Fibroblast of skin of abdomen (primary cell): ENCODE measurements around the gene ARRDC1. TPM values are rescaled to one million over a fixed set of nuclear protein-coding genes. Genes with fewer than 3 reads are reported as not detected.
"Not testable (repeated sequence)": the region's sequence is repeated elsewhere in the genome, so short reads cannot be mapped to it uniquely, and the experiment has no call there.

Experiments used
- DNase-seq: peaks from one replicate; pipeline ENCODE4 v3.0.0-alpha.2; 2013
- polyA plus RNA-seq, 2 experiments: library from polyadenylated mRNA; unstranded; fragments of 120-200 nt; gene quantifications; one replicate each; pipeline ENCODE4 v1.2.1, GENCODE V29; 2013; ENCODE audit not compliant: insufficient read length in 2 of 2

The ARRDC1 gene, protein sequence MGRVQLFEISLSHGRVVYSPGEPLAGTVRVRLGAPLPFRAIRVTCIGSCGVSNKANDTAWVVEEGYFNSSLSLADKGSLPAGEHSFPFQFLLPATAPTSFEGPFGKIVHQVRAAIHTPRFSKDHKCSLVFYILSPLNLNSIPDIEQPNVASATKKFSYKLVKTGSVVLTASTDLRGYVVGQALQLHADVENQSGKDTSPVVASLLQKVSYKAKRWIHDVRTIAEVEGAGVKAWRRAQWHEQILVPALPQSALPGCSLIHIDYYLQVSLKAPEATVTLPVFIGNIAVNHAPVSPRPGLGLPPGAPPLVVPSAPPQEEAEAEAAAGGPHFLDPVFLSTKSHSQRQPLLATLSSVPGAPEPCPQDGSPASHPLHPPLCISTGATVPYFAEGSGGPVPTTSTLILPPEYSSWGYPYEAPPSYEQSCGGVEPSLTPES
- 13.7 TPM for polyA plus RNA-seq (2013, experiment 1 of 2; ENCODE audit: insufficient read length)
- 15.1 TPM for polyA plus RNA-seq (2013, experiment 2 of 2; ENCODE audit: insufficient read length)

DNA sequence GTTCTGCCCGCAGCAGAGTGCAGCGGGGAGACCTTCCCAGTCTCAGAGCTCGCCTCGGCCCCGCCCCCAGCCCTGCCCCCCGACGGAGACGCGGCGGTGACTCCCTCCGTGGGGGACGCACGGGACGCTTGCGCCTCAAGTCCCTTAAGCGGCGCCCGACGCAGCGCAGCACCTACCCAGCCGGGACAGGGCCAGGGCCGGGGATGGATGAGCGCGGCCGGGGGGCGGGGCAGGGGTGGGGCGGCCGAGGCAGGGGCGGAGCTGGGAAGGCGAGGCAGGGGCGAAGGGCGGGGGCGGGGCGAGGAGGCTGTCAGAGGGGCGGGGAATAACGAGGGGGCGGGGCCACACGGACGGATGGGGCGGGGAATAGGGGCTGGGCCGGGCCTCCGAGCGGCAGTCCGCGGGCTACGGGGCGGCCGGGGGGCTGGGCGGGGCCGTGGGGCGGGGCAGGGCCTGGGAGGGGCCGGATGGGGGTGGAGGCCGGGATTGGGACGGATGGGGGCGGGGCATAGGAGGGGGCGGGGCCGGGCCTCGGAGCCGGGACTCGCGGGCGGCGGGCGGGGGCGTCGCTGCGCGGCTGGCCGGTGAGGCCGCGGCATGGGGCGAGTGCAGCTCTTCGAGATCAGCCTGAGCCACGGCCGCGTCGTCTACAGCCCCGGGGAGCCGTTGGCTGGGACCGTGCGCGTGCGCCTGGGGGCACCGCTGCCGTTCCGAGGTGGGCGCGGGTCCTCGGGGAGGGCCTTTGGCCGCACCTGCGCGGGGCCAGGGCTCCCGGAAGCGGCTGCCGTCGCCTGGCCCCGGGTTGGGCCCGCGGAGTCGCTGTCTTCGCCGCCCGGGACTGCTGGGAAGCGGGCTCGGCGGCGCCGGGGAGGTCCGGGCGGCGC, at the start of gene ARRDC1:
TSS of gene ARRDC1 (plus strand) at position 566 of the 884 bp plus-strand sequence. CDS start at position 598, 32 bp downstream.
- peak; percentile 87 for DNase-seq

DNA sequence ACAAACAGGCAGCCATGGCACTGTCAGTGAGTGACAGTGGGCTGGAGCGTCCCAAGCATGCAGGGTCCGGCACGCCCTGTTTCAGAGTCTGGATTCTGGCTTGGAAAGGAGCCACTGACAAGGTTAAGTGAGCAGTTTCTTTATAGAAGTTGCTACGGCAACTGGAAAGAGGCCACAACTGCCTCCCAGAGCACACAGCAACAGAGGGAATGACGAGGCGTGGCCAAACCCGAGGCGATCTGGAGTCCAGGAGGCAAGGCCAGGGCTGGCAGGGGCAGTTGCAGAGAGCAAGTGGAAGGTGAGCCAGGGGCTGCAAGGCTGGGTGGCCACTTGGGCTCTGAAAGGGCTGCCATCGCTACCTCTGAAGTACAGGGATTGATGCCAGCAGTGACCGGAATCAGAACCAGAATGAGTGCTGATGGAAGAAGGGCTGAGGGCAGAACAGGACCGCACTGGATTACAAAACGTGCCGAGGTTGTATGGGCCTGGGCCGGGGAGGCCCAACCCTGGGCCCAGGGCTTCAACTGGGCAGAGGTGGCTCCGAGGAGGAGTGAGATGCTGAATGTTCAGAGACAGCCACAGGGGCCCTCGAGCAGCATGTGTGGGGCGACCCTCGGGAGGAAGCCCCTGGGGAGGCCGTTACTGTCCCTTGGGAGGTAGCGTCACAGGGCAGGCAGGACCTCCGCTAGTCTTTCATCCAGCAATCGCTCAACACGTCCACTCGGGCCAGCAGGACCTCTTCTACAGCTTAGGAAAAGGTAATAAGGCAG, 49.2 kb upstream of the ARRDC1 start:
- DNase-seq: no peak

DNA sequence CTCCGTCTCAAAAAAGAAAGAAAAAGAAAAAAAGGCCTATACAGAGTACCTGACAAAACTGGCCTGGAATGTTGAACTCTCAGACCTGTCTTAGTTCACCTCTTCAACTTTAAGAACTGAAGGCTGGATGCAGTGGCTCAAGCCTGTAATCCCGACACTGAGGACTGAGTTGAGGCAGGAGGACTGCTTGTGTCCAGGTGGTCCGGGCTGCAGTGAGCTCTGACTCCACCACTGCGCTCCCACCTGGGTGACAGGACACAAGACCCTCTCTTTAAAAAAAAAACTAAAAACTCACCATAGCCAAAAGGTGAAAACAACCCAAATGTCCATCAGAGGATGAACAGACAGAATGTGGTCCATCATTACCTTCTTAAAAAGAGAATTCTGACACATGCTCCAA, 47.4 kb upstream of the ARRDC1 start:
- no peak for DNase-seq

DNA sequence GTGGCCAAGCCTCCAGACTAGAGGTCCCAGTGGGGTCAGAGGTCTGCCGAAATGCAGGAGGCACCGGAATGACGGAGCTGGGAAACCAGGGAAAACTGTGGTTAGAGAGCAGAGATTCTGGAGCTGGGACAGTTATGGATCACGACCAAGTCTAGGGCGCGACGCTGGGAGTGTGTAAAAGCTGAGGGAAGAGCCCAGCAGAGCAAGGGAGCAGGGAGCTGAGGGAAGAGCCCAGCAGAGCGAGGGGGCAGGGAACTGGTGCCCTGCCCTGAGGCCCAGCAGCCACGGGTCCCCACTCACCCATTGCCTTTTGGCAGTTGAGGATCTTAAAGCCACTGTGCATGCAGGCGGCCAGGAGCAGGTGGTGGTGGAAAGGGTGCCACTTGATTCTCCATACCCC, 41.4 kb upstream of the ARRDC1 start:
- no peak for DNase-seq

DNA sequence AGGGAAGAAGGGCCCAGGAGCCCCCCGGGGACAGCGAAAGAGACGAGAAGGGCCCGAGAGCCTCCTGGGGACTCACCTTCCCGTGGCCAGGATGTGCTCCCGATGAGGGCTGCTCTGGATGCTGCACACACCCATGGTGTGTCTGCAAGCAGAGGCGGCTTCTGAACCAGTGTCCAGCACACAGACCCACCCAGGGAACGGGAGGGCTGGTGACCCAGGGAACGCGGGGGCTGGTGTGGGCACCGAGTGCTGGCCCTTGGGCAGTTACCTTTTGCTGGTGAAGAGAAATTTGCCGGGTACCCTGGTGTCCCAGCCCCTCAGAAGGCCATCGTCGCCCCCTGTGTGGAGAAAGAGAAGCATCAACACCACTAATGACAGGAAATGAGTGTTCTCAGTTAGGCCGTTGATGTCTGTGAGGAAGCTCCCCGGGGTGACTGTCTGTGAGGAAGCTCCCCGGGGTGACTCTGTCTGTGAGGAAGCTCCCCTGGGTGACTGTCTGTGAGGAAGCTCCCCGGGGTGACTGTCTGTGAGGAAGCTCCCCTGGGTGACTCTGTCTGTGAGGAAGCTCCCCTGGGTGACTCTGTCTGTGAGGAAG, 40.6 kb upstream of the ARRDC1 start:
- no peak for DNase-seq

DNA sequence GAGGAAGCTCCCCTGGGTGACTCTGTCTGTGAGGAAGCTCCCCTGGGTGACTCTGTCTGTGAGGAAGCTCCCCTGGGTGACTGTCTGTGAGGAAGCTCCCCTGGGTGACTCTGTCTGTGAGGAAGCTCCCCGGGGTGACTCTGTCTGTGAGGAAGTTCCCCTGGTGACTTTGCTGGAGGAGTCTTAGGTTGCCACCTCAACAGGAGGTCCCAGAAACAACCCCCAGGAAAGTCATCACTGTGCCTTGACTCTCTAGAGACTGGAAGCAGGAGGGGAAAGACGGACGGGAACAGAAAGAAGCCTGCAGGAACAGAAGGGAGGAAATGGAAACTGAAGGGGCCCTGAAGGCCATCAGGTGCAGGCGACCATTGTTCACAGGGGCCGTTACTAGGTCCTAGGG, 37.0 kb upstream of the ARRDC1 start:
- not testable (repeated sequence) for DNase-seq

DNA sequence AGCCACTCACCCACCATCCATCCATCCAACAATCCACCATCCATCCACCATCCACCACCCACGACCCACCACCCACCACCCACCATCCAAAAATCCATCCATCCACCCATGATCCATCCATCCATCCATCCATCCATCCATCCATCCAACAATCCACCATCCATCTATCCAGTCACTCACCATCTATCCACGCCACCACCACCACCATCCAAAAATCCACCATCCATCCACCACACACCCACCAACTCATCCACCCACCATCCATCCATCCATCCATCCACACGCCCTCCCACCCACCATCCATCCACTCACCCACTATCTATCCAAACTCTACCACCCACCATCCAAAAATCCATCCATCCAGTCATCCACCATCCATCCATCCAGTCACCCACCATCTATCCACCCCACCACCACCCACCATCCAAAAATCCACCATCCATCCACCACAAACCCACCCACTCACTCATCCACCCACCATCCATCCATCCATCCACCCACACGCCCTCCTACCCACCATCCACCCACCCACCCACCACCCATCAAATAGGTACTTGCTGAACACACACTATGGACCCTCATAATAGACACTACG, 35.8 kb upstream of the ARRDC1 start:
- no peak for DNase-seq

DNA sequence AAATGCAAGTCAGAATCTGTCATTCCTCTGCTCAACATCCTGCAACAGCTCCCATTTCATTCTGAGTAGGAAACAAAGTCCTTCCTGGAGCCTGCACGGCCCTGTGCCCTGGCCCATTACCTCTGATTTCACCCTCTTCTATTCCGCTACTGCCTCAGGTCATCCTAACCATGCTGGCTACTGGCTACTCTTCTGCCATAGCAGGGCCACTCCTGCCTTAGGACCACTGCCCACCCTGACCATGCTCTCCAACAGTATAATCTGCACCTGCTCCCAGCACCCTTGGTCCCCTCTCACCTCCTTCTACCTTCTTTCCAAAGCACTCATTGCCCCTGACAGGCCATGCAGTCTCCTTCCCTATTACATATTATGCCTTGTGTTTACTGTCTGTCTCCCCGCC, 34.9 kb upstream of the ARRDC1 start:
- DNase-seq: no peak

DNA sequence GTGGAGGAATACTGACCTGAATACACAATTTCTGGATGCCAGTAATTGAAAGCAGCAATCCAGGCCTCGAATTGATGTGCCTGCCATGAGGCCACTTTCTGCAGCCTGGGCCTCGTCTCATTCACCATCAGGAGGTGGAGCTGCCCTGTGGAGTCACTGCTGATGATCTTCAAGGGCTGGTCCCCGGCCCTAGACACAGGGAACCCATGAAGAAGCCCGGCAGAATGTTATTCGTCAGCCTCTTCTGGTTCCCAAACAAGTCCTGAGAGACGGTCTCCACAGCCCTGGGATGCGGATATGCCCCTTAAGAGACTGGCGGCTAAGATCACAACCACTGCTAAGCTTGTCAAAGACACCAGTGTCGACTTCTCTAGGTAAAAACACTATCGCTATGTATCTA, 31.3 kb upstream of the ARRDC1 start:
- DNase-seq: no peak

DNA sequence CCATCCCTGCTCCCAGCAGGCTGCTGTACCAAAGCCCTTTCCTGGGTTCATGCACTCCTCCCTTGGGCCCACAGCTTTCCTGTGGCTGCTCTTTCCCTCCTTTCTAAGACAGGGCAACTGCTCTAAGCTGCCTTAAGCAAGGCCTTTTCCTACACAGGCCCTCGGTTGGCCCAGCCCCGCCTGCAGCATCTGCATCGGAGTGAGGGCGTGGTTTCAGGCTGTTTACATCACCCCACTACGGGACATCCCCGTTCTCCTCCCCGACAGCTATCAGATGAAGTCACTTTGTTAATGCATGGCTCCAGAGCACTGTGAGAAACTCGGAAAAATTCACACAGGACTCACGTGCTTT, 30.1 kb upstream of the ARRDC1 start:
- DNase-seq: no peak

DNA sequence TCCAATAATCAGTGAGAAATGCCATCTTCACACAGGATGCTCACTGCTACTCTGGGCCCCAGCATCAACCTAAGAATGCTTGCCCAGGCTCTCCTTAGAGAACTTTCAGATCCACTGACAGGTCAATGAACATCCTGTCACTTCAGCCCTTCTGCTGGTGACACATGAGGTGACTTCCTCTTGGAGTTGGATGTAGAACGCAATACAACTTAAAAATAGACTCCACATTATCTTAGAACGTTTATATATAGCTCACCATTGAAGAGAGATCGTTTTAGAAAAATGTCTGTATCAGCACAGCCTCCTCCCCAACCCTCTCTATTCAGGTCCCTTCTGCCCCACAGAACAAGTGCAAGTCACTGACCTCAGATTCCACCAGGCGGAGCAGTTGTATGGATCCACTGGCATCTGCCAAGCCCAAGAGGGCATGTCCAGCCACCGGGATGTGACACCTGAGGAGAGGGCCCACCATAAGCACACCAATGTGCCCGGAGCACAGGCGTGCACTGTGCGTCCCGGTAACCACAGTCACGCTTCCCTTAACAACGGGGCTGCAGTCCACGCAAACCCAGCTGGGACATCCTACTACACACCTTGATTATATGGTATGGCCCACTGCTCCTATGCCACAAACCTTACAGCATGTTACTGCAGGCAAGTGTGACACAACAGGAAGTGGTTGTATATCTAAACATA, 29.6 kb upstream of the ARRDC1 start:
- DNase-seq: no peak

DNA sequence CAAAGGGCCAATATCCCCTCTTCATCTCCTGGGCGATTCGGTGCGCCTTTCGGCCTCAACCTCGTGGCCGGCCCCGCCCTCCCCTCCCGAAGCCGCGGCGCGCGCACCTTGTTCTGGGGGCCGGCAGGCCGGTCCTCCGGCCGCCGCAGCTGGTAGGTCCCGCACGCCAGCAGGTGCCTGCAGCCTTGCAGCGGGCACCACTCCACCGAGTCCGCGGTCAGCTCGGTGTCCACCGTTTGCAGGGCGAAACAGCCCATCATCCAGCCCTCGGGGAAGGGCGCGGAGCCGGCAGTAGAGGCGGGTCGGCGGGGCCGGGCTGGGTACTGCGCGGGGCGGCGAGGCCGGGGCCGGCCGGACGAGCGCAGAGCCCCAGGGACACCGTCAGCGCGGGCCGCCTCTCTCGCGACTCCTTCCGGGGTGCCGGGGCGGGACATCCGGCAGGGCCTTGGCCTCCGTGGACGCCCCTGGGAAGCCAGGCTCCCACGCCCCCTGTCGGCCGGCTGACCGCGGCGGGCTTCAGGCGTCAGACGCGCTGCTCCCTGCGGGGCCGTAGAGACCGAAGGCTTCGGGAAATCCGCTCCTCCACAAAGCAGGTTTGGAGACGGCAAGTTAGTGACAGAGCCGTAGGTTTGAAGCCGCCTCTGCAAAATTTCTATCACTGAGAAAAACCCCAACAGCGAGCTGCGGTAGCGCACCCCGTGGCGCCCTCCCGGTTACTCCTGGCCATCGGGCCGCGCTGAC, 26.8 kb upstream of the ARRDC1 start, which contains the start of gene DPH7:
TSS of gene DPH7 (minus strand) at position 408 of the 741 bp plus-strand sequence. CDS start at position 260, 148 bp downstream.
- peak; percentile 88 for DNase-seq

DNA sequence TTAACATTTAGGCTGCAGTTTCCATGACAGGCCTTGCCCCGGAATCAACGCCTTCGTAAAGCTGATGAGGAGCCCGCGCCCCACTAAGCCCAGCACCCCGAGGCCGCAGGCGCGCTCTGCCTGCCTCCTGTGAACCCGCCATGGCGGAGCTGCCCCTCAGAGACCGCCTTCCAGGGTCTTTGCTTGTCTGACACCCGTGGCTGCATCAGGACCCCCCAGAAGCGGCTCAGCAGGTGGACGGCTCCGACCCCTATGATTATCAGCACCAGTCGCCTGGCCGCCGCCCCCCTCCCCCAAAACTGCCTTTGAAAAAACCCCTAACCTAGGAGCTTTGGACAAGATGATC, 26.3 kb upstream of the ARRDC1 start:
- DNase-seq: no peak

DNA sequence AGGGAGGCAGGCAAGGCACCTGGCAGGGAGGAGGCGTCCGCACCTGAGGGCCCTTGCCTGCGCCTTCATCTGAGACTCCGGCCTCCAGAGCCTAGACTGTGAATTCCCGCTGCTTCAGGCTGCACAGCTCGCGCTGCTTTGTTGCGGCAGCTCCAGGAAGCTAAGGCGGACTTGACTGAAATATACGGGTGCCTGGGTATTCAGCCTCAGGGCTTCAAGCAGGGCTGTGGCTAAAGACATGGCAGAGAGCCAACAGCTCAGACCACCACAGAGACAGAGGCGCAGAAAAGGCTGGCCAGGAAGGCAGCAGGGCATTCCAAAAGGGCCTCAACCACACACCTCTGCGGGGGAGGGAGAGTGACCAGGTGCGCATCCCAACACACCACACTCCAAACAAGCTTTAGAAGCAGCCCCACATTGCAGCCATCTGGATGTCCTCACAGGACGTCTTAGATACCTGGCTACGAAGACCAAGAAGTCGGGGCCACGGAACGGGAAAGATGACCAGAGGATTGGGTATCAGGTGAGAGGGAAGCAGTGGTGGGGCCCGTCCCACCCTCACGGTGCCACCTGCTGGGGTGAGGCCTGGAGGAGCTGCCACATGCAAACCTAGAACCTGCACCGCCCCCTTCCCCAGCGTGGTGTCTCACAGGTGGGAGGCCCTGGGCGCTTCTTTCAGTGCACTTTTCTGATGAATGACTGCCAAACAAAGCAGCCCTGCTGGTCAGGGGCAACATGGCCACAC, 25.1 kb upstream of the ARRDC1 start:
- no peak for DNase-seq

DNA sequence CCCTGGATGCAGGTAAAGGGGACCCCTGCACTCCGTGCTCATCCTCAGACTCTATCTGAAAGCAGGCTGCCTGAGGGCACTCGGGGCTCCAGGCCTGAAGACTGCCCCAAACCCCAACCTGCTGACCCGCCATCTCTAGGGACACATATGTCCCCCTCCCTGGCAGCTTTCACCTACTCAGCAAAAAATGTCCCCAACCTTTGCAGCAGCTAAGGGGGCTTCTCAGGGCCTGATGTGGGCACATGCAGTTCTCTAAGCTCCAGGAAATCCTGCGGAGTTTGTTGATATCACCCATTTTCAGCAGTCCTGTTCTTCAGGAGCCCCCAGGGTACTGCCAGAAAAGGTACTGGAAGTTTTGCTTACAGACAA, 24.5 kb upstream of the ARRDC1 start:
- no peak for DNase-seq

DNA sequence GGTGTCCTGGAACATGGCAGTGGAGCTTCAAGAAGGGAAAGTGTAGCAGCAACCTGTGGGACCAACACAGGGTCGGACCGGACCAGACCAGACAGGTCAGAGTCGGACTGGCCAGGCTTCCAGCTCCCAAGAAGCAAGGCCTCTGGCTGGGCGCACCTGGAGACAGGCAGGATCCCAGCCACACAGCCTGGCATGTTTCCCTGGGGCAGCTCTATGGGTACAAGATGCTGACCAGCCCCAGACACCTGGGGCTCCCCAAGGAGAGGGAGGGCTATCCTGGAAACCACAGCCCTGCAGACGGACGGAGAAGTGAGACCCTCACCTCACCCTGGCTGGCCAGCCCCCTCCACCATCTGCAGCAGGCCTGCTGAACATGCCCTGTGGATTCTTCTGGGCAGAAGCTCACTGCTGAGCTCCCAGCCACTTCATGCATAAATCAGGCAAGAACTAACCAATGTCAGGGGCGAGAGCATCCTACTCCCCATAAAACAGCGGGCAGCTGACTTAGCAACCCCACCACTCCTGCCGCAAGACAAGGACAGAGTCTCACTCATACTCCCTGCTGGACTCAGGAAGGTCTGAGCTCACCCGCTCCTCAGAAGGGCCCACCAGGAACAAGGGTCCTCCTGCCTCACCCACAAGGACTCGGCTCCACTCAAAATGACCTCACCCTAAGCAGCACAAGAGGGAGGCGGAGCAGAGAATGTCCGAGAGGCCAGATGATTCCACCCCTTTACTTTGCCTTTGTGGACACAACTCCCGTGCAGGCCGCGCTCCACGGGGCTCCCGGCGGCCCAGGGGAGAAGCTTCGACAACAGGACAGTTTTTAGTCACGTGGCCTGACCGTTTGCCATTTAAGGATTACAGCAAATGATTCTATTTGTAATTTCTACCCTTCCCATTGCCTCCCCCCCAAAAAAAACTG, 23.9 kb upstream of the ARRDC1 start:
- no peak for DNase-seq

DNA sequence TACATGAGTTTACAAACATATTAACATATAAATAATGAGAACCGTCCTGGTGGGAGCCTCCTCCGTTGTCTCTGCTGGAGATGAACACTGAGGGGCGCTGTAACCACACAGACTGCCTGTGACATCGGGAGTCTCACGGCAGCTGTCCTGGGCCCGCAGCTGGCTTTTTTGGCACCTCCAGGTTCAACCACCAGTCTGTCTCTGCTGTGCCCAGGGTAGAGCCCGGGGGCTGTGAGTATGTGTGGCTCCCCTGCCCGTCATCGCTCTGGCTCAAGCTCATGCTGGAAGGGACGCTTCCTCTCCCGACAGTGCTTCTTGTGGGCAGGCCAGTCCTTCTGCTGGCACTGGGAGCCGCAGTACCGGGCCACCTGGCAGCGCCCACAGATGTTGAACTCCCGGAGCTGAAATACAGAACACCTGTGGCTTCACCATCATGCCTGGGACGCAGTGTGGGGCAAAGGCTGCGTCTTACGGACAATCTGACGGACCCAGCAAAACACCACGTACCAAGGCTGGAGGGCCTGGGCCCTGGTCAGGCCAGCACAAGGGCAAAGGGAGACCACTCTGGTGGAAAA, 23.1 kb upstream of the ARRDC1 start:
- DNase-seq: no peak

DNA sequence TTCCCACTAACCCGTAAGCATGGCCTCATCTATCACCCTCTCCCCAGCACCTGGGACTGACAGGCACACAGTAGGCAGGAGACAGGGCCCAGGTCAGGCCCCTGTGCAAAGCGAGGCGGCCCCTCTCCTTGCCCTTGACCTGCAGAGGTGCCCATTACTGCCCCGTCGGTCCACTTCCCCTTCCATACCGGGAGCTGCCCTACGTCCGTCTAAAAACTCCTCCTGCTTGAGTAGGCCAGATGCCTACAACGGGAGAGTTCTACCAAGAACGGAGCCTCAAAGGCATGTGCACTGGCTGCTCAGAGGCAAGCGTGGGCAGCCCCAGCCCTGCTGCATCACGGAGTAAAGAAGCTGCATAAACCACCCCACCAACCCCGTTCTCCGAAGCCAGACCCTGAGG, 22.1 kb upstream of the ARRDC1 start:
- no peak for DNase-seq
